PFSK-1 (cell line): ENCODE data around the gene EFNA5.

Experiments
- FOXP2 ChIP-seq: optimal IDR thresholded peaks from 2 replicates; pipeline ENCODE3; 2011; ENCODE audit warnings: borderline replicate concordance, control low read depth, inconsistent platforms; ENCODE audit not compliant: insufficient read depth; ENCODE audit errors: extremely low read length, extremely low read depth
- POLR2AphosphoS5 ChIP-seq: IDR thresholded peaks from 2 replicates; pipeline ENCODE4 v1.6.1; 2012; ENCODE audit warnings: low read depth, mild to moderate bottlenecking, control low read depth, low read length, moderate library complexity
- REST ChIP-seq, 2 experiments: IDR thresholded peaks; 2 replicates each; pipeline versions ENCODE4 v1.6.1 to v1.8.0; 2011 to 2012; ENCODE audit warnings: low read depth in 2 of 2, low read length in 2 of 2, control low read depth in 1 of 2, inconsistent platforms in 1 of 2, mild to moderate bottlenecking in 1 of 2, moderate library complexity in 1 of 2; ENCODE audit not compliant: insufficient read depth in 1 of 2
- SIN3A ChIP-seq: IDR thresholded peaks from 2 replicates; pipeline ENCODE4 v1.6.1; 2012; ENCODE audit warnings: mild to moderate bottlenecking, low read length, moderate library complexity, borderline replicate concordance; ENCODE audit not compliant: insufficient read depth
- TAF1 ChIP-seq: IDR thresholded peaks from 2 replicates; pipeline ENCODE4 v1.6.1; 2012; ENCODE audit warnings: low read length, control low read depth, borderline replicate concordance; ENCODE audit not compliant: insufficient read depth

EFNA5 gene

GRCh38 chr5:107431536-107431935 lies 239.2 kb downstream of the EFNA5 start:
- TF ChIP-seq REST (IDR thresholded peaks at IDR 0.05; ENCODE audit: insufficient read depth in 1 of 2, low read depth in 2 of 2, low read length in 2 of 2) (no peak), TAF1 (no peak), POLR2AphosphoS5 (no peak), FOXP2 (no peak), SIN3A (no peak)

- TF ChIP-seq REST (IDR thresholded peaks at IDR 0.05; ENCODE audit: insufficient read depth in 1 of 2, low read depth in 2 of 2, low read length in 2 of 2): no peak
- no peak for TF ChIP-seq SIN3A
- TF ChIP-seq POLR2AphosphoS5: no peak
- no peak for TF ChIP-seq TAF1
- TF ChIP-seq FOXP2: no peak
Measured at GRCh38 chr5:107430071-107430625, 240.6 kb downstream of the EFNA5 start.

GRCh38 chr5:107428303-107428813 lies 242.4 kb downstream of the EFNA5 start:
- TF ChIP-seq POLR2AphosphoS5 (no peak), FOXP2 (no peak), REST (IDR thresholded peaks at IDR 0.05; ENCODE audit: insufficient read depth in 1 of 2, low read depth in 2 of 2, low read length in 2 of 2) (no peak), TAF1 (no peak), SIN3A (no peak)

- TF ChIP-seq REST (IDR thresholded peaks at IDR 0.05; ENCODE audit: insufficient read depth in 1 of 2, low read depth in 2 of 2, low read length in 2 of 2) (no peak), TAF1 (no peak), POLR2AphosphoS5 (no peak), SIN3A (no peak), FOXP2 (no peak)
Measured at GRCh38 chr5:107426872-107427271, 243.9 kb downstream of the EFNA5 start.

- TF ChIP-seq TAF1 (no peak), REST (IDR thresholded peaks at IDR 0.05; ENCODE audit: insufficient read depth in 1 of 2, low read depth in 2 of 2, low read length in 2 of 2) (no peak), POLR2AphosphoS5 (no peak), SIN3A (no peak)
Measured at GRCh38 chr5:107426209-107426608, 244.5 kb downstream of the EFNA5 start.
